Endothelial cell of umbilical vein (primary cell): Measurements from ENCODE around the gene DGKI. TPM values are rescaled to one million over a fixed set of nuclear protein-coding genes. Genes with fewer than 3 reads are reported as not detected.

Experiments
- BruUV-seq: library from RNA; stranded (reverse); fragments of 400-500 nt; replicated peaks from 2 replicates; lab custom pipeline; 2021; lab: Mats Ljungman, UMichigan
- CTCF ChIA-PET: fragments of 300-600, 350-600 bp; sonication (Branson Sonifier 250); formaldehyde crosslinking; loops from one replicate; lab custom pipeline; 2021; ENCODE audit warnings: antibody characterized with exemption, inconsistent platforms; lab: Charles Lee
- POLR2A ChIA-PET: fragments of 300-600, 350-600 bp; sonication (Branson Sonifier 250); formaldehyde crosslinking; loops from one replicate; lab custom pipeline; 2021; ENCODE audit warnings: antibody characterized with exemption, inconsistent platforms; lab: Charles Lee
- DNase-seq: peaks from one replicate; pipeline ENCODE4 v3.0.0-alpha.2; 2011; ENCODE audit warnings: low read depth, low spot score
- FAIRE-seq: peaks from 2 replicates; lab custom pipeline; 2011; peaks lifted over from hg19 to GRCh38; lab: Jason Lieb, UNC
- H2AFZ ChIP-seq: 2 replicates; pipeline ENCODE4 v1.6.0; 2012; ENCODE audit warnings: low read depth, low read length, control low read depth, inconsistent platforms
- H3K27ac ChIP-seq: 2 replicates; pipeline ENCODE4 v1.5.1; 2011; ENCODE audit warnings: low read depth, mild to moderate bottlenecking, control low read depth, low read length, moderate library complexity; ENCODE audit not compliant: insufficient read depth
- H3K27me3 ChIP-seq, 2 experiments: 2 replicates each; pipeline versions ENCODE4 v1.6.0 to v1.6.1; 2011; ENCODE audit warnings: low read length in 2 of 2, mixed read lengths in 1 of 2; ENCODE audit not compliant: control insufficient read depth in 2 of 2, insufficient read depth in 2 of 2
- H3K36me3 ChIP-seq, 2 experiments: 2 replicates in 1 of 2; 3 replicates in 1 of 2; pipeline ENCODE4 v1.5.1; 2011; ENCODE audit warnings: low read length in 2 of 2, mild to moderate bottlenecking in 1 of 2, moderate library complexity in 1 of 2; ENCODE audit not compliant: control insufficient read depth in 2 of 2, insufficient read depth in 2 of 2; ENCODE audit errors: extremely low read depth in 1 of 2
- H3K4me1 ChIP-seq: 3 replicates; pipeline ENCODE4 v1.5.1; 2011; ENCODE audit warnings: mild to moderate bottlenecking, low read length; ENCODE audit not compliant: control insufficient read depth, insufficient read depth; ENCODE audit errors: extremely low read depth
- H3K4me2 ChIP-seq: 2 replicates; pipeline ENCODE4 v1.6.1; 2011; ENCODE audit warnings: low read length, control low read depth, mixed read lengths; ENCODE audit not compliant: insufficient read depth
- H3K4me3 ChIP-seq, 3 experiments: fragments of 200-600 bp in 1 of 3; sonication (generic), shearing (Covaris generic) in 1 of 3; replicated peaks in 1 of 3; 2 replicates each; pipeline ENCODE4 v1.5.1; 2011 to 2016; ENCODE audit warnings: control low read depth in 3 of 3, low read length in 3 of 3, mild to moderate bottlenecking in 2 of 3, inconsistent platforms in 1 of 3, low read depth in 1 of 3, moderate library complexity in 1 of 3; ENCODE audit not compliant: insufficient read depth in 1 of 3
- H3K79me2 ChIP-seq: 2 replicates; pipeline ENCODE4 v1.6.0; 2012; ENCODE audit warnings: low read length, inconsistent platforms; ENCODE audit not compliant: control insufficient read depth, insufficient read depth
- H3K9ac ChIP-seq: replicated peaks from 2 replicates; pipeline ENCODE3; 2011; ENCODE audit warnings: low read length, control low read depth; ENCODE audit not compliant: insufficient read depth; ENCODE audit errors: extremely low read depth
- H3K9me1 ChIP-seq: replicated peaks from 3 replicates; pipeline ENCODE4 v1.6.0; 2011; ENCODE audit warnings: mild to moderate bottlenecking, low read length; ENCODE audit not compliant: control insufficient read depth, insufficient read depth; ENCODE audit errors: extremely low read depth
- H3K9me3 ChIP-seq: replicated peaks from 2 replicates; pipeline ENCODE4 v1.5.1; 2012; ENCODE audit warnings: low read length, inconsistent platforms; ENCODE audit not compliant: control insufficient read depth, insufficient read depth
- H4K20me1 ChIP-seq: replicated peaks from 2 replicates; pipeline ENCODE3; 2011; ENCODE audit warnings: mild to moderate bottlenecking, low read length; ENCODE audit not compliant: control insufficient read depth, insufficient read depth; ENCODE audit errors: extremely low read depth
- CTCF ChIP-seq, 2 donors: IDR thresholded peaks; 1 replicate in 1 of 2; 2 replicates in 1 of 2; pipeline ENCODE4 v1.5.1; 2011; ENCODE audit warnings: low read length in 2 of 2, mild to moderate bottlenecking in 2 of 2, moderate library complexity in 2 of 2, control low read depth in 1 of 2, inconsistent platforms in 1 of 2, low read depth in 1 of 2; ENCODE audit not compliant: insufficient read depth in 1 of 2; ENCODE audit errors: extremely low read depth in 1 of 2
- EZH2 ChIP-seq: IDR thresholded peaks from 2 replicates; pipeline ENCODE4 v1.6.1; 2012; ENCODE audit warnings: borderline replicate concordance, low read depth, mild to moderate bottlenecking, moderate library complexity, low read length, inconsistent platforms; ENCODE audit not compliant: severe bottlenecking
- FOS ChIP-seq: IDR thresholded peaks from 2 replicates; pipeline ENCODE4 v1.6.1; 2011; ENCODE audit warnings: mild to moderate bottlenecking, low read length, moderate library complexity, borderline replicate concordance; ENCODE audit not compliant: insufficient read depth
- GATA2 ChIP-seq: IDR thresholded peaks from 2 replicates; pipeline ENCODE4 v1.7.0; 2011; ENCODE audit warnings: low read depth, mild to moderate bottlenecking, moderate library complexity, mixed read lengths, low read length; ENCODE audit not compliant: insufficient read length, insufficient read depth
- MAX ChIP-seq: IDR thresholded peaks from 2 replicates; pipeline ENCODE4 v1.6.1; 2011; ENCODE audit not compliant: insufficient read depth, insufficient read length
- MYC ChIP-seq: IDR thresholded peaks from one replicate; pipeline ENCODE4 v1.6.1; 2011; ENCODE audit warnings: mild to moderate bottlenecking, low read depth, low read length
- POLR2AphosphoS5 ChIP-seq: IDR thresholded peaks from 2 replicates; pipeline ENCODE4 v1.6.1; 2012; ENCODE audit warnings: low read depth, mild to moderate bottlenecking, control low read depth, low read length, moderate library complexity; ENCODE audit not compliant: insufficient read depth
- dilution Hi-C: fragments of 300-500 bp; cut with MboI; formaldehyde crosslinking; loops from one replicate; pipeline ENCODE4 v1.15.0; 2019; ENCODE audit warnings: low sequenced_read_pairs; ENCODE audit not compliant: extremely low pct_ligation_motif_present
- intact Hi-C: fragments of 100-400 bp; cut with micrococcal nuclease; formaldehyde crosslinking; loops from one replicate; pipeline ENCODE4 v1.10.0; 2022
- polyA plus RNA-seq, 4 experiments: library from polyadenylated mRNA; depleted of rRNA in 3 of 4; stranded (reverse) in 3 of 4; unstranded in 1 of 4; fragments of >200 nt; gene quantifications; 2 replicates each; pipeline versions ENCODE4 v1.2.1 to v1.2.3, GENCODE V29; 2011 to 2012; ENCODE audit warnings: missing spikeins in 1 of 4
- total RNA-seq: library from RNA; stranded (reverse); gene quantifications from 2 replicates; pipeline ENCODE4 v1.2.3, GENCODE V29; 2021

The DGKI gene
- total and polyA plus RNA-seq, 2 donors (not counting 3 experiments of a cell fraction or from before 2014, with no cell fraction given) = 0.11 to 0.51 TPM

- Histone ChIP-seq H3K4me3 (no peak overlapping the region), H3K9me3 (no peaks in the 10 kb centered on the region), H3K9ac (no peak overlapping the region), H3K9me1 (no peaks in the 10 kb centered on the region), H2AFZ (no peak overlapping the region), H3K36me3 (no peaks in the 10 kb centered on the region), H3K79me2 (no peaks in the 10 kb centered on the region), H3K27me3 (no peaks in the 10 kb centered on the region), H3K4me2 (no peak overlapping the region), H4K20me1 (no peaks in the 10 kb centered on the region), H3K4me1 (peaks cover 2% of the 10 kb centered on the region), H3K27ac (no peak overlapping the region)
- DNase-seq (no peak), FAIRE-seq (no peak)
- BruUV-seq = no TSS peak
- TF ChIP-seq FOS (no peak), MYC (no peak), MAX (no peak), GATA2 (no peak), EZH2 (no peak)
- ChIA-PET CTCF (interaction anchor here (1.1 to 1.8 kb wide), 4 partner anchors 13 to 307 kb away, joined by 3 to 8 read pairs (median 8); no protein-coding TSS in a partner anchor), POLR2A (no interaction called here)
- dilution Hi-C loops = no loop called here
- intact Hi-C loops = no loop called here
Measured at GRCh38 chr7:137476937-137477336, 369.8 kb downstream of the DGKI start.

GRCh38 chr7:137475966-137476365, 370.8 kb downstream of the DGKI start:
- no peak overlapping the region for H3K4me3 ChIP-seq
- TF ChIP-seq MYC (no peak), FOS (no peak), POLR2AphosphoS5 (no peak), CTCF (IDR thresholded peaks at IDR 0.05; ENCODE audit: extremely low read depth in 1 of 2, insufficient read depth in 1 of 2, low read depth in 1 of 2, low read length in 2 of 2) (no peak), EZH2 (no peak), GATA2 (no peak)
- DNase-seq (no peak), FAIRE-seq (no peak)
- ChIA-PET CTCF (interaction anchor here (1.1 to 1.5 kb wide), 3 partner anchors 14 to 306 kb away, joined by 3 to 8 read pairs (median 7); no protein-coding TSS in a partner anchor), POLR2A (no interaction called here)
- no peak overlapping the region for H3K4me2 ChIP-seq
- H3K9me3 ChIP-seq = no peaks in the 10 kb centered on the region
- H3K9me1 ChIP-seq = no peaks in the 10 kb centered on the region
- H3K4me1 ChIP-seq = peaks cover 2% of the 10 kb centered on the region
- H3K36me3 ChIP-seq = no peaks in the 10 kb centered on the region
- no peak overlapping the region for H3K9ac ChIP-seq
- H3K27me3 ChIP-seq = no peaks in the 10 kb centered on the region
- H3K27ac ChIP-seq = no peak overlapping the region
- no peak overlapping the region for H2AFZ ChIP-seq
- H4K20me1 ChIP-seq = no peaks in the 10 kb centered on the region
- intact Hi-C loops (no loop called here), dilution Hi-C loops (no loop called here)
- H3K79me2 ChIP-seq = no peaks in the 10 kb centered on the region
- BruUV-seq = no TSS peak
